Panc1 (cell line): Measurements from ENCODE around the gene C4orf33. TPM values are rescaled to one million over a fixed set of nuclear protein-coding genes. Genes with fewer than 3 reads are reported as not detected.

Experiments used
- ATAC-seq: fragments of 200-7000 bp; cut with Tn5 transposase; 2 replicates; pipeline ENCODE4 v1.9.1; 2020; ENCODE audit warnings: mild to moderate bottlenecking, moderate library complexity
- BruUV-seq: library from RNA; stranded (reverse); fragments of 400-500 nt; replicated peaks from 2 replicates; lab custom pipeline; 2021; lab: Mats Ljungman, UMichigan
- CTCF ChIA-PET: fragments of 300-600 bp; sonication (Branson Sonifier 250); formaldehyde crosslinking; loops from one replicate; lab custom pipeline; 2022; ENCODE audit warnings: antibody characterized with exemption; lab: Charles Lee
- POLR2A ChIA-PET: fragments of 300-600 bp; sonication (Branson Sonifier 250); formaldehyde crosslinking; loops from one replicate; lab custom pipeline; 2022; ENCODE audit warnings: antibody characterized with exemption; lab: Charles Lee
- DNase-seq: peaks from one replicate; pipeline ENCODE4 v3.0.0-alpha.2; 2010; ENCODE audit warnings: low read depth, low spot score
- H3K27ac ChIP-seq: 2 replicates; pipeline ENCODE4 v1.5.1; 2011; ENCODE audit warnings: mild to moderate bottlenecking, low read length, inconsistent platforms
- H3K27me3 ChIP-seq: fragments of 200-500 bp; sonication (Bioruptor generic); 2 replicates; pipeline ENCODE4 v1.6.0; 2014; ENCODE audit warnings: low read length, inconsistent platforms; ENCODE audit not compliant: control insufficient read depth, insufficient read depth
- H3K36me3 ChIP-seq: fragments of 200-500 bp; sonication (Bioruptor generic); 2 replicates; pipeline ENCODE4 v1.5.1; 2014; ENCODE audit warnings: inconsistent platforms, mild to moderate bottlenecking, low read length, moderate library complexity; ENCODE audit not compliant: control insufficient read depth, insufficient read depth
- H3K4me1 ChIP-seq: 2 replicates; pipeline ENCODE4 v1.5.1; 2011; ENCODE audit warnings: inconsistent platforms, mild to moderate bottlenecking, low read length, moderate library complexity; ENCODE audit not compliant: control insufficient read depth, insufficient read depth
- H3K4me3 ChIP-seq, 2 experiments: 2 replicates each; pipeline ENCODE4 v1.5.1; 2011 to 2012; ENCODE audit warnings: low read depth in 2 of 2, low read length in 2 of 2, mild to moderate bottlenecking in 2 of 2, inconsistent platforms in 1 of 2, moderate library complexity in 1 of 2
- H3K9me3 ChIP-seq: fragments of 200-500 bp; sonication (Bioruptor generic); 2 replicates; pipeline ENCODE4 v1.5.1; 2014; ENCODE audit warnings: low read depth, mild to moderate bottlenecking, inconsistent platforms, low read length, moderate library complexity; ENCODE audit not compliant: control insufficient read depth, insufficient read depth
- CTCF ChIP-seq: fragments of 450-650 bp; IDR thresholded peaks from 2 replicates; pipeline ENCODE4 v1.5.1; 2017; ENCODE audit warnings: mild to moderate bottlenecking
- POLR2AphosphoS5 ChIP-seq: IDR thresholded peaks from 2 replicates; pipeline ENCODE4 v1.6.1; 2012; ENCODE audit warnings: mild to moderate bottlenecking, low read depth, low read length, moderate library complexity
- REST ChIP-seq, 2 experiments: IDR thresholded peaks; 2 replicates each; pipeline ENCODE4 v1.6.1; 2011 to 2012; ENCODE audit warnings: low read depth in 2 of 2, control low read depth in 1 of 2, low read length in 1 of 2, mild to moderate bottlenecking in 1 of 2, moderate library complexity in 1 of 2; ENCODE audit not compliant: insufficient read depth in 1 of 2
- SIN3A ChIP-seq: IDR thresholded peaks from 2 replicates; pipeline ENCODE4 v1.6.1; 2012; ENCODE audit warnings: low read depth, mild to moderate bottlenecking, low read length, moderate library complexity, borderline replicate concordance; ENCODE audit not compliant: insufficient read depth
- TCF7L2 ChIP-seq: IDR thresholded peaks from 2 replicates; pipeline ENCODE4 v1.6.1; 2011; ENCODE audit warnings: mild to moderate bottlenecking, low read depth, low read length, inconsistent platforms
- in situ Hi-C: cut with HindIII; loops from 2 replicates; pipeline ENCODE4 v1.10.0; 2016; ENCODE audit warnings: low sequenced_read_pairs, low pct_unique_long_range_greater_than_20kb
- intact Hi-C: fragments of 100-400 bp; cut with micrococcal nuclease; formaldehyde crosslinking; loops from one replicate; pipeline ENCODE4 v1.10.0; 2022; ENCODE audit not compliant: unreplicated experiment
- total RNA-seq: library from RNA; stranded (reverse); gene quantifications from one replicate; pipeline ENCODE4 v1.2.1, GENCODE V29; 2021; ENCODE audit not compliant: unreplicated experiment

Gene C4orf33
- total RNA-seq, 1 experiment from 2014 or later: 11.4 TPM

GRCh38 chr4:129146639-129147038, 50.7 kb downstream of the C4orf33 start:
- Histone ChIP-seq H3K9me3 (no peaks in the 10 kb centered on the region), H3K4me3 (no peak overlapping the region), H3K4me1 (no peaks in the 10 kb centered on the region), H3K27me3 (no peaks in the 10 kb centered on the region), H3K27ac (no peak overlapping the region), H3K36me3 (no peaks in the 10 kb centered on the region)
- in situ Hi-C loops: no loop called here
- DNase-seq (no peak), ATAC-seq (no peak)
- intact Hi-C loops: no loop called here
- ChIA-PET POLR2A (no interaction called here), CTCF (no interaction called here)
- no TSS peak for BruUV-seq
- no peak for TF ChIP-seq SIN3A
- TF ChIP-seq POLR2AphosphoS5: no peak
- no peak for TF ChIP-seq TCF7L2
- TF ChIP-seq CTCF: no peak
- TF ChIP-seq REST (IDR thresholded peaks at IDR 0.05; ENCODE audit: insufficient read depth in 1 of 2, low read depth in 2 of 2, low read length in 1 of 2): no peak

- no peak for TF ChIP-seq CTCF
- no peak for TF ChIP-seq SIN3A
- DNase-seq (no peak), ATAC-seq (no peak)
- H3K27ac ChIP-seq: no peak overlapping the region
- POLR2A ChIA-PET: no interaction called here
- no peaks in the 10 kb centered on the region for H3K9me3 ChIP-seq
- no peaks in the 10 kb centered on the region for H3K36me3 ChIP-seq
- no peaks in the 10 kb centered on the region for H3K27me3 ChIP-seq
- no peak overlapping the region for H3K4me3 ChIP-seq
- no TSS peak for BruUV-seq
- in situ Hi-C loops (no loop called here), intact Hi-C loops (no loop called here)
- H3K4me1 ChIP-seq: no peaks in the 10 kb centered on the region
- CTCF ChIA-PET: no interaction called here
Measured at GRCh38 chr4:129148892-129149291, 52.9 kb downstream of the C4orf33 start.

GRCh38 chr4:129149906-129150305, 54.0 kb downstream of the C4orf33 start:
- intact Hi-C loops: no loop called here
- H3K27me3 ChIP-seq: no peaks in the 10 kb centered on the region
- no peaks in the 10 kb centered on the region for H3K9me3 ChIP-seq
- CTCF ChIA-PET: no interaction called here
- H3K36me3 ChIP-seq: no peaks in the 10 kb centered on the region
- ATAC-seq (no peak), DNase-seq (no peak)
- POLR2A ChIA-PET: no interaction called here
- no TSS peak for BruUV-seq
- H3K4me1 ChIP-seq: no peaks in the 10 kb centered on the region
- H3K4me3 ChIP-seq: no peak overlapping the region
- TF ChIP-seq SIN3A (no peak), REST (IDR thresholded peaks at IDR 0.05; ENCODE audit: insufficient read depth in 1 of 2, low read depth in 2 of 2, low read length in 1 of 2) (no peak), TCF7L2 (no peak), POLR2AphosphoS5 (no peak), CTCF (no peak)
- no peak overlapping the region for H3K27ac ChIP-seq
- in situ Hi-C loops: no loop called here
